Coronary artery (tissue), 2 donors: Measurements from ENCODE around the gene SKAP1.
"Not testable (repeated sequence)": the region's sequence is repeated elsewhere in the genome, so short reads cannot be mapped to it uniquely, and the experiment has no call there.

Experiments used
- DNase-seq: peaks from one replicate; pipeline ENCODE4 v3.0.0-alpha.2; 2017; ENCODE audit warnings: low spot score
- H3K27ac ChIP-seq, 2 donors: fragments of 200-600 bp; sonication (generic); one replicate each; pipeline ENCODE4 v1.5.1; 2016 to 2019
- H3K4me3 ChIP-seq: fragments of 200-600 bp; sonication (generic); 2 replicates; pipeline ENCODE4 v1.5.1; 2016; ENCODE audit warnings: mild to moderate bottlenecking, moderate library complexity
- TF ChIP-seq, protein P1 (sequence below): fragments of 200-600 bp; sonication (generic); IDR thresholded peaks from one replicate; pipeline ENCODE4 v1.5.1; 2019; ENCODE audit warnings: antibody characterized with exemption

SKAP1 gene

DNA sequence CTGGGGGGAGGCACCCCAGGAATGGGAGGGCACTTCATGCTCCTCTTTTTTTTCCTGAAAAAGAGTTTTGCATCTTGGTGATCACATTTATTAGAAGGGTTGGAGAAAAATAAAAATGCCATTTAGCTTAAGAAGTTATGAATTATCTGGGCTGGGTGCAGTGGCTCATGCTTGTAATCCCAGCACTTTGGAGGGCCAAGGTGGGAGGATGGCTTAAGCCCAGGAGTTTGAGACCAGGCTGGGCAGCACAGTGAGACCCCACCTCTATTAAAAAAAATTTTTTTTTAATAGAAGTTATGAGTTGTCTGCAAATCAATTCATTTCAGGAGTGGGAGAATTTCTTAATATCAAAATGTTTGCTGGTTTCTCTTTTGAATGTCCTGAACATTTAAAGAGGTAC is 219.0 kb downstream of the SKAP1 start:
- TF ChIP-seq, protein P1, sequence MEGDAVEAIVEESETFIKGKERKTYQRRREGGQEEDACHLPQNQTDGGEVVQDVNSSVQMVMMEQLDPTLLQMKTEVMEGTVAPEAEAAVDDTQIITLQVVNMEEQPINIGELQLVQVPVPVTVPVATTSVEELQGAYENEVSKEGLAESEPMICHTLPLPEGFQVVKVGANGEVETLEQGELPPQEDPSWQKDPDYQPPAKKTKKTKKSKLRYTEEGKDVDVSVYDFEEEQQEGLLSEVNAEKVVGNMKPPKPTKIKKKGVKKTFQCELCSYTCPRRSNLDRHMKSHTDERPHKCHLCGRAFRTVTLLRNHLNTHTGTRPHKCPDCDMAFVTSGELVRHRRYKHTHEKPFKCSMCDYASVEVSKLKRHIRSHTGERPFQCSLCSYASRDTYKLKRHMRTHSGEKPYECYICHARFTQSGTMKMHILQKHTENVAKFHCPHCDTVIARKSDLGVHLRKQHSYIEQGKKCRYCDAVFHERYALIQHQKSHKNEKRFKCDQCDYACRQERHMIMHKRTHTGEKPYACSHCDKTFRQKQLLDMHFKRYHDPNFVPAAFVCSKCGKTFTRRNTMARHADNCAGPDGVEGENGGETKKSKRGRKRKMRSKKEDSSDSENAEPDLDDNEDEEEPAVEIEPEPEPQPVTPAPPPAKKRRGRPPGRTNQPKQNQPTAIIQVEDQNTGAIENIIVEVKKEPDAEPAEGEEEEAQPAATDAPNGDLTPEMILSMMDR, result no peak
- DNase-seq, result no peak
- Histone ChIP-seq H3K4me3 (no peak overlapping the region), H3K27ac (no peak overlapping the region)

DNA sequence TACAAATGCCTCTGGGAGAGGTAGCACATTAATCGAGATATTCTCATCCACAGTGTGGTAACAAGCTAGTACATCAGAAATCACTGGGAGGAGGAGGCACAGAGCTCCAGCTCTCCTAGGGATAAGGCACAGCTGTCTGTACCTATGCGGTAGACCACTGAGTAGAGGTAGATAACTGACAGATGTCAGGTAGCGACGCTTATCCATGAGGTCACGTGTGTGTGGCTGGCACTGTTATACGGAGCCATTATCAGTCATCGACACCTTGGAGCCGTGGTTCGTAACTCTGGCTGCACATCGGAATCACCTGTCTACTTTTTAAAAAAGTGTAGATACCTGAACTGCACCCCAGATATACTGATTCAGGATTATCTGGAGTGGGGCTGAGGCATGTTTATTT is 220.0 kb downstream of the SKAP1 start:
- TF ChIP-seq, protein P1, result no peak
- Histone ChIP-seq H3K27ac (no peak overlapping the region), H3K4me3 (no peak overlapping the region)
- no peak for DNase-seq

DNA sequence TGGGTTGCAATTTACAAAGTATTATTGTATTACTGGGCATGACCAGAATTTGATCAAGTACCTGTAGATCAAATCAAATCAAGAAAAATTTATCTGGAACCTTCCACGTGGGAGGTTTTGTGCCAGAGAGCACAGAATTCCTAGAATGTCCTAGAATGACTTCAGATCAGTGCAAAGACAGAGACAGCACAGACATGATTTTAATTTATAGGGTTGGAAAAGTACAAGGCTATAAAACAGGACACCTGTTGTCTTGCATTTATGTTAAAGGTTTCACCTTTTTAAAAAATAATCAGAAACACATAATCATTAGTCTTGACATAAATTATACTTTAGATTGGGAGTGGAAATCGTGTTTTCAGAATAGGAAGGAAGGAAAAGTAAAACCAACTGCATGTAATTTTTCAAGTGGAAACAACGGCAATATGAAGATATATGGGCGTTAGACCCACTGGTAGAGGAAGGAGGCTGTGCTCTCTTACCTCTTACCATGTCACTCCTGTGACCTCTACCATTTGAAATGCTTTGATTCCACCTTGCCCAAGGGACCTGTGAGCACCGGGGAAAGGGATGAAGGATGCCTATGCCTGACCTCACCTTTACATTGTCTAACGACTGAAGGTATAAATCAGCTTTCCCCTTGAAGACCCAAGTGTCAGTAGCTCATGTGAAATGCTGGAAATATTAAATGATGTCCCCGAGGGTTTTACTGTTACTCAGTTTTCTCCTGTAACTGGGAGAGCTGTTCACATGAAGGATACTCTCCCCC is 222.1 kb downstream of the SKAP1 start:
- TF ChIP-seq, protein P1, result no peak
- H3K27ac ChIP-seq, result no peak overlapping the region

DNA sequence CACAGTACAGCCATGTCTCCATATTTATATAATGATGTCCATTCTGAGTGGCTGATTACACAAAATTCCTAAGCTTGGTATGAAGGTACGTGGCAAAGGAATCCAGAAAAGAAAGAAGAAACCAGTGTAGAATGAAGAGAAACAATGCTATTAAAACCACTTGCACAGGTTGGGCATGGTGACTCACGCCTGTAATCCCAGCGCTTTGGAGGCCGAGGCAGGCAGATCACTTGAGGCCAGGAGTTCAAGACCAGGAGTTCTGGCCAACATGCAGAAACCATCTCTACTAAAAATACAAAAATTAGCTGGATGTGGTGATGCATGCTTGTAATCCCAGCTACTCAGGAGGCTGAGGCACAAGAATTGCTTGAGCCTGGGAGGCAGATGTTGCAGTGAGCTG is 223.0 kb downstream of the SKAP1 start:
- not testable (repeated sequence) for H3K4me3 ChIP-seq, H3K27ac ChIP-seq, DNase-seq

More for the DNA sequence above, 222.1 kb downstream of the SKAP1 start:
- no peak overlapping the region for H3K4me3 ChIP-seq
- no peak for DNase-seq

DNA sequence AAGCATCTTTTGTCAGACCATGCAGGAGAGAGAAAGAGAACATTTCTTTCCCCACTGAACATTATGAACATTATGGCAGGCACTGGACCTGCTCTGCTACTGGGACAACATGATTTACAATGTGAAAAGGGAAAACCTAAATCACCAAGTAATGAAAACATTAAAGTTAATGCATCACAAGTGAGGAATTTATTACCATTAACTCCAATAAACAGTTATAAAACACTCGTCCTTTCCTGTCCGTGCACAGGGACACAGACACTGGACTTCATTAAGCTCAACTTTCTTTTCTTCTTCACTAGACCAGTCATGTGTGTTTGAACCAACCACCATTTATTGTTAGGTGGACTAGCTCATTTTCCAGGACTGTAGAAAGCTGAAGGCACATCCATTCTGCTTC is 227.1 kb downstream of the SKAP1 start:
- no peak for DNase-seq
- Histone ChIP-seq H3K27ac (no peak overlapping the region), H3K4me3 (no peak overlapping the region)
- TF ChIP-seq, protein P1, result no peak

DNA sequence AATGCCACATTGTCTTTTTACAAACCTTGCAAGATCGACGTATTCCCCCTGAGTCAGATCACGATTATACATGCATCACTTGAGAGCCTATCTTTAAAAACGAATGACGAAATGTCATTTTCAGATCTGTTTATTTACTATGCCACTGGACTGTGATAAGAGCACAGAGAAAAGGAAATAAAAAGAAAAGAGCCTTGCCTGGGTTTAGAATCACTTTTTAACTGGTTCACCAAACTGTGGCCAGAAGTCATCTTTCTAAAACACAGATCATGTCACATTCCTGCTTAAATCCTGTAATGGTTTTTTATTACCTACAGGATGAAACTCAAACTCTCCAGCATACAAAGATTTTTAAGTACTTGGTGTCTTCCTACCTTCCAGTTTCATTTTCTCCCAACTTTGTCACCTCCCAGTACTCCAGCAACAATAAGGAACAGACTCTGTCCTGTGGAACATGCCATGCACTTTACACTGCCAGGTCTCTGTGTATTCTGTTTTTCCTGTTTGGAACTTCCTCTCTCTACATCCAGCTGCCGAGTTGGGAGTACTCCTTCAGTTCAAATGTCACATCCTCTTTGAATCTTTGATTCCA is 231.0 kb downstream of the SKAP1 start:
- no peak for DNase-seq
- H3K4me3 ChIP-seq, result no peak overlapping the region
- H3K27ac ChIP-seq, result no peak overlapping the region
- TF ChIP-seq, protein P1, result no peak

DNA sequence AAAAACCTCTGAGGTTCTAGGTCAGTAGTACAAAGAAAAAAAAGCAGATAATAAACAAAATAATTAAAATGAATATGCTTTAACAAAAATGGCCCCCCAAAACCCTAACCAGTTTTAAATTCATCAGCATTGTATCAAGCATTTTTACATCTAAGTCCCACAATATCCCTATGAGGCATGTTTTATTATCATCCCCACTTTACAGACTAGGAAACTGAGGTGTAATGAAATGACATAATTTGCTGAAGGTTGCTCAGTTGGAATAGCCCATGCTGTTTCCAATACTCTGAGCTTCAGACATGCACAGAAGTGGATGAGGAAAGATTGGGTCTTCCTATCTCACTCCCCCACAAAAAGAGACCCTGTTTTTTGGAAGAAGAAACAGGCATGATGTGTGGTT is 234.1 kb downstream of the SKAP1 start:
- H3K4me3 ChIP-seq, result no peak overlapping the region
- TF ChIP-seq, protein P1, result no peak
- no peak overlapping the region for H3K27ac ChIP-seq
- DNase-seq, result no peak
